ENCODE results near the gene DCDC2C.

DNA sequence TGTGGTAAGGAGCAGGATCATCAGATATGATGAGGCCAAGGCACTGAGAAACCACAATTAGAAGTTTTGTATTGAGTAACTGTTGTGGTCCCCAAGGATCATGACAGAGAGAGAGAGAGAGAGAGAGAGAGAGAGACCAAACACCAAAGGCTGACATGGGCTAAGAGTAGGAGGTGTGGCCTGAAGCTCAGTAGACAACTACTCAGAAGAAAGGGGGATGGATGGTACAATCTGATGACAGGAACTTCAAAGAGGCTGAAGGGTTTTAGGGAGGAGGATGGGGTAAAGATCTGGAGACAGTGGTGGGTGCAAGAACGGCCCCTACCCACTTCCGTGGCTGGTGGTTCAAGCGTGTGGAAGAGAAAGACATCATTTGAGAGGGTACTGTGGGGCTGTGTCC is 135.0 kb downstream of the DCDC2C start:
- TF ChIP-seq, protein P1, sequence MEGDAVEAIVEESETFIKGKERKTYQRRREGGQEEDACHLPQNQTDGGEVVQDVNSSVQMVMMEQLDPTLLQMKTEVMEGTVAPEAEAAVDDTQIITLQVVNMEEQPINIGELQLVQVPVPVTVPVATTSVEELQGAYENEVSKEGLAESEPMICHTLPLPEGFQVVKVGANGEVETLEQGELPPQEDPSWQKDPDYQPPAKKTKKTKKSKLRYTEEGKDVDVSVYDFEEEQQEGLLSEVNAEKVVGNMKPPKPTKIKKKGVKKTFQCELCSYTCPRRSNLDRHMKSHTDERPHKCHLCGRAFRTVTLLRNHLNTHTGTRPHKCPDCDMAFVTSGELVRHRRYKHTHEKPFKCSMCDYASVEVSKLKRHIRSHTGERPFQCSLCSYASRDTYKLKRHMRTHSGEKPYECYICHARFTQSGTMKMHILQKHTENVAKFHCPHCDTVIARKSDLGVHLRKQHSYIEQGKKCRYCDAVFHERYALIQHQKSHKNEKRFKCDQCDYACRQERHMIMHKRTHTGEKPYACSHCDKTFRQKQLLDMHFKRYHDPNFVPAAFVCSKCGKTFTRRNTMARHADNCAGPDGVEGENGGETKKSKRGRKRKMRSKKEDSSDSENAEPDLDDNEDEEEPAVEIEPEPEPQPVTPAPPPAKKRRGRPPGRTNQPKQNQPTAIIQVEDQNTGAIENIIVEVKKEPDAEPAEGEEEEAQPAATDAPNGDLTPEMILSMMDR (conservative IDR thresholded peaks at IDR 0.05; ENCODE audit: low read depth, low read length), result no peak
- no peak for TF ChIP-seq EZH2 (IDR thresholded peaks at IDR 0.05; ENCODE audit: borderline replicate concordance, low read depth, low read length, poor library complexity, severe bottlenecking)

Measured in A673 (cell line).